Measurements from ENCODE around the gene VPS35L. TPM values are rescaled to one million over a fixed set of nuclear protein-coding genes. Genes with fewer than 3 reads are reported as not detected.

VPS35L gene
- total RNA-seq, 4 donors from 2014 or later, result 29.2 to 55.8 (median 44.9) TPM

GRCh38 chr16:19636436-19637267 lies 81.1 kb downstream of the VPS35L start:
- TF ChIP-seq, protein P1, sequence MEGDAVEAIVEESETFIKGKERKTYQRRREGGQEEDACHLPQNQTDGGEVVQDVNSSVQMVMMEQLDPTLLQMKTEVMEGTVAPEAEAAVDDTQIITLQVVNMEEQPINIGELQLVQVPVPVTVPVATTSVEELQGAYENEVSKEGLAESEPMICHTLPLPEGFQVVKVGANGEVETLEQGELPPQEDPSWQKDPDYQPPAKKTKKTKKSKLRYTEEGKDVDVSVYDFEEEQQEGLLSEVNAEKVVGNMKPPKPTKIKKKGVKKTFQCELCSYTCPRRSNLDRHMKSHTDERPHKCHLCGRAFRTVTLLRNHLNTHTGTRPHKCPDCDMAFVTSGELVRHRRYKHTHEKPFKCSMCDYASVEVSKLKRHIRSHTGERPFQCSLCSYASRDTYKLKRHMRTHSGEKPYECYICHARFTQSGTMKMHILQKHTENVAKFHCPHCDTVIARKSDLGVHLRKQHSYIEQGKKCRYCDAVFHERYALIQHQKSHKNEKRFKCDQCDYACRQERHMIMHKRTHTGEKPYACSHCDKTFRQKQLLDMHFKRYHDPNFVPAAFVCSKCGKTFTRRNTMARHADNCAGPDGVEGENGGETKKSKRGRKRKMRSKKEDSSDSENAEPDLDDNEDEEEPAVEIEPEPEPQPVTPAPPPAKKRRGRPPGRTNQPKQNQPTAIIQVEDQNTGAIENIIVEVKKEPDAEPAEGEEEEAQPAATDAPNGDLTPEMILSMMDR (IDR thresholded peaks at IDR 0.05; ENCODE audit: low read depth), result no peak

- TF ChIP-seq, protein P1 (IDR thresholded peaks at IDR 0.05; ENCODE audit: low read depth), result no peak
These were observed 84.5 kb downstream of the VPS35L start for GRCh38 chr16:19639986-19640421.

GRCh38 chr16:19642501-19642900 lies 87.0 kb downstream of the VPS35L start:
- TF ChIP-seq, protein P1 (IDR thresholded peaks at IDR 0.05; ENCODE audit: low read depth), result no peak

- TF ChIP-seq, protein P1 (IDR thresholded peaks at IDR 0.05; ENCODE audit: low read depth), result no peak
These were observed 89.4 kb downstream of the VPS35L start for GRCh38 chr16:19644877-19645276.

DNA sequence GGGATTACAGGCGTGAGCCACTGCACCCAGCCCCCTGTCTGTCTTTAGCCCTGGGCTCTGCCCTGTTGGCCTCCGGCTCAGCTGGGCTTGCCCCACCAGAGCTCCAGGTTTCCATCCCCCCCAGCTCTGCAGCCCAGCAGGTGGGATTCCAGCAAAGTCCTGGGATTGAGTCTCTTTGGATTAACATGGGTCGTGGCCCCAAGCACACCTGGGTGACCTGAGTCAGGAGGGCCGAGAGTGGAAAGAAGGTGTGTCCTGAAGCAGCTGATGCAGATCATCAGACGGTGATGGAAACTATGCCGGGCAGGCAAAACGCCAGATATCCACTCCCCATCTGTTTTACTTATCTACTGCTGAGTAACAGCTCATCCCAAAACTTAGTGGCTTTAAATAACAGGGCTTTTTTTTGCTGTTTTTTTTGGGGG lies 90.1 kb downstream of the VPS35L start:
- TF ChIP-seq, protein P1 (IDR thresholded peaks at IDR 0.05; ENCODE audit: low read depth), result no peak

DNA sequence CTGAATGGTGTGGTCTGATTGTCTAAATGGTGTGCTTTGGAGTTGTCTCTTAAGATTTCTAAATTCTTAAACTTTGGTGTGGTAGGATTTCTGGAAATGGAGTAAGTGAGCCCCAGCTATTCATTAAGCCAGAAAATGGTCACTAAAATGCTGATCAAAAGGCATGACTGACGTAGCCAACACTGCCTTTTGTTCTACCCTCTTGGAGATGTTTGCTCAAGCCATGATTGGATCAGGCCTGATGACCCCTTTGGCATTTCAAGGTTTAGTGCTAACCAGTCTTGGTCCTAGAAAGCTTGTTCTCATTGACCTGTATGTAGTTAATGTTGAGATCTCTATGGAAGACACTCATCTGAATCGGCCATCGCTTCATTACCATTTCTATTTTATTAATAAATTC lies 94.5 kb downstream of the VPS35L start:
- TF ChIP-seq, protein P1 (IDR thresholded peaks at IDR 0.05; ENCODE audit: low read depth), result no peak

- TF ChIP-seq, protein P1 (IDR thresholded peaks at IDR 0.05; ENCODE audit: low read depth), result no peak
These were observed 98.6 kb downstream of the VPS35L start for GRCh38 chr16:19654147-19654546.
